NCI-H82 treated with DMSO at 0.1 percent for 48 hours (cell line): ENCODE data around the gene LCN9.

Source experiments
- DNase-seq: peaks from one replicate; lab custom pipeline; 2025; ENCODE audit not compliant: unreplicated experiment; lab: John Stamatoyannopoulos, UW

LCN9 gene

GRCh38 chr9:135716045-135716444 is 52.9 kb downstream of the LCN9 start:
- DNase-seq: no peak
